ENCODE data around the gene ACTA2. TPM values are rescaled to one million over a fixed set of nuclear protein-coding genes. Genes with fewer than 3 reads are reported as not detected.

The ACTA2 gene
- total and polyA plus RNA-seq, 8 donors: 8.1 to 78.7 (median 32.2) TPM

DNA sequence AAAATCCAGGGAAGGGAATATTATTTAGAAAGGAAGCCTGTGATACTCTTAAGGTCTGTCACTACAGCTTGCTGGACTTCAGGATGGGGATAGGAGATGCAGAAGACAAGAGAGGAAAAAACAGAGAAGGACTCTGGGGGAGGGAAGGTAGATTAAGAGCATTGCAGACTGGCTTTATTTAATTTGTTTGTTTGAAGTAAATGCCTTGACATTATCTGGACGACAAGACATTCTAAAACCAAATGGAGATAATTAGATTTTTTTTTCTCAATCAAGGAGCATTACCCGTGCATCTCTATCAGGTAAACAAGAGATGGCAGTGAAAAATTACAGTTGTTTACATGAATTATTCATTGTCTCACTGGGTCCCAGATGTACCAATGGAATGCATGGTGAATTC lies 24.3 kb downstream of the ACTA2 start:
- intact Hi-C loops (cut with DNase I): no loop called here
- Histone ChIP-seq H3K4me1 (no peaks in the 10 kb centered on the region), H3K9me3 (no peaks in the 10 kb centered on the region), H3K27ac (no peak overlapping the region), H3K36me3 (no peaks in the 10 kb centered on the region), H3K4me3 (no peak overlapping the region), H3K27me3 (no peaks in the 10 kb centered on the region)
- TF ChIP-seq CTCF (IDR thresholded peaks at IDR 0.05): no peak
- DNase-seq (no peak), ATAC-seq (no peak), FAIRE-seq (no peak)
- WGBS, 2 donors: 51 to 65% methylated on average over 2 of the region's 2 CpGs

GRCh38 chr10:88927416-88927690 lies 25.2 kb downstream of the ACTA2 start:
- 88 to 96% methylated on average over 2 of the region's 2 CpGs for WGBS, 2 donors
- Histone ChIP-seq H3K36me3 (no peaks in the 10 kb centered on the region), H3K4me3 (no peak overlapping the region), H3K9me3 (no peaks in the 10 kb centered on the region), H3K27ac (no peak overlapping the region), H3K4me1 (no peaks in the 10 kb centered on the region), H3K27me3 (no peaks in the 10 kb centered on the region)
- FAIRE-seq (no peak), DNase-seq (no peak), ATAC-seq (no peak)
- no peak for TF ChIP-seq CTCF (IDR thresholded peaks at IDR 0.05)
- intact Hi-C loops (cut with DNase I): no loop called here

DNA sequence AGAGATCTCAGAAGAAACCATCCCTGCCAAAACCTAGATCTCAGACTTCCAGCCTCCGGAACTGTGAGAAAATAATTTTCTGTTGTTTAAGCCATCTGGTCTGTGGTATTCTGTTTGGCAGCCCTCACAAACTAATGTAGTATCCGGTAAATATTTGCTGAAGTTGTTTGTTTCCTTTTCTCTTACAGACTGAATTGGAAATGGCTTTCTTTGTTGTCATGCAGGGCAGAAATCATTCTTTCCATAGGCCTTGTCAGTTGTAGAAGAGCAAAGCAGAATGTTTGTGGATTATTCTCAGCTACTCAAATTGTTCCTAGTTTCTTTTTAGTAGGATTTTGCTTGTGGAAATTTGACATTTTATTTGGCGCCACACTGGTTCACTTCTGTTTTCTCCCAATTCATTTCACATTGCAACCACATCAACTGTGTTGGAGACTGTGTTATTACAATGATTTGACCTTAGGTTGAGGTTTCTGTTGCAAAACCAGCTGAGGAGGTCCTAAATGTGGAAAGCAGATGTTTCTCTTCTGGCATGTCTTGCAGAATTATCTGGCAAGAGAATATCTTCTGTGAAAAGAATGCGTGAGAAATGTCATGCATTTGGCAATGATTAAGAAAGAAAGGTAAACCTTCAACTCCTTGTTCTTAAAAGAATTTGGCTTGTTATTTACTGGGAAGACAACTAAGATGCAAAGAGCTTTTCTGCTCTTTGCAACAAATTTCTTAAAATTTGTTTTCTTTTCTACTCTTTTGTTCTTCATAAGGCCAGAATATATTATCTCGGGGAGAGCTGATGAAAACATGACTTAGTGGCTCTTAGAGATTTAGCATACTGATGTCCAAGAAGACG lies 25.8 kb downstream of the ACTA2 start:
- no peak for TF ChIP-seq CTCF (IDR thresholded peaks at IDR 0.05)
- H3K4me3 ChIP-seq: no peak overlapping the region
- intact Hi-C loops (cut with DNase I): no loop called here
- FAIRE-seq: no peak
- no peak for DNase-seq
- H3K36me3 ChIP-seq: no peaks in the 10 kb centered on the region
- no peak overlapping the region for H3K27ac ChIP-seq
- no peaks in the 10 kb centered on the region for H3K4me1 ChIP-seq
- WGBS, 2 donors: 65 to 74% methylated on average over 6 of the region's 6 CpGs
- no peaks in the 10 kb centered on the region for H3K9me3 ChIP-seq
- peak in 3 of 4 donors; percentile 51 to 59 (median 59) for ATAC-seq
- H3K27me3 ChIP-seq: no peaks in the 10 kb centered on the region

- no peak for TF ChIP-seq CTCF (IDR thresholded peaks at IDR 0.05)
- no peaks in the 10 kb centered on the region for H3K27me3 ChIP-seq
- no peaks in the 10 kb centered on the region for H3K9me3 ChIP-seq
- no peak for DNase-seq
- H3K27ac ChIP-seq: no peak overlapping the region
- no peak overlapping the region for H3K4me3 ChIP-seq
- intact Hi-C loops (cut with DNase I): no loop called here
- no peaks in the 10 kb centered on the region for H3K36me3 ChIP-seq
- no peak for ATAC-seq
- FAIRE-seq: no peak
- no peaks in the 10 kb centered on the region for H3K4me1 ChIP-seq
Measured at GRCh38 chr10:88923520-88923919, 29.1 kb downstream of the ACTA2 start.

DNA sequence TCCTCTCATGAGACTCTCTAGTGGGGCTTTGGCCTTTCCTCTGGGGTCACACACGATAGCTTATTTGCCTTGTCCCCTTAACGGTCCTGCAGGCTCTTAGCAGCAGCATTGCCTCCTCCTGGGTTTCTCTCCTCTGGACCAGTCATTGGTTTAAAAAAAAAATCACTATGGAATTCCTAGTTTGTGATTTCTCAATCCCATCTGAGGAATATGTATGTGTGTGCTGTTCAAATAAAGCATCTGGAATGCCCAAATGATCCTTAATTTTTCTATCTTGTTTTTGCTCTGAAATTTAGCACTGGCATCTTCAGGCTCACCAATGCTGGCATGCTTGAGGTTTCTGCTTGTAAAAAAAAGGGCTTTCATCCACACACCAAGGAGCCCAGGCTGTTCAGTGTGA lies 30.5 kb downstream of the ACTA2 start:
- 74 to 81% methylated on average over 2 of the region's 2 CpGs for WGBS, 2 donors
- FAIRE-seq (no peak), ATAC-seq (no peak), DNase-seq (no peak)
- Histone ChIP-seq H3K9me3 (no peaks in the 10 kb centered on the region), H3K36me3 (no peaks in the 10 kb centered on the region), H3K4me1 (no peaks in the 10 kb centered on the region), H3K27me3 (no peaks in the 10 kb centered on the region), H3K27ac (no peak overlapping the region), H3K4me3 (no peak overlapping the region)
- intact Hi-C loops (cut with DNase I): no loop called here
- TF ChIP-seq CTCF (IDR thresholded peaks at IDR 0.05): no peak

Measured in pancreas (tissue), 10 donors.